Activated naive CD8-positive, alpha-beta T cell treated with anti-CD3 and anti-CD28 coated beads for 36 hours (primary cell): Measurements from ENCODE around the gene NOP9. TPM values are rescaled to one million over a fixed set of nuclear protein-coding genes. Genes with fewer than 3 reads are reported as not detected.
A peak's percentile ranks its signal among the peaks of the same experiment; 100 is the strongest.

Source experiments
- DNase-seq: peaks from one replicate; pipeline ENCODE4 v3.0.0; 2021
- H3K27ac Mint-ChIP-seq: one replicate; pipeline ENCODE4 v1.8.0; 2022; ENCODE audit warnings: mild to moderate bottlenecking, moderate library complexity, mixed read lengths
- H3K27me3 Mint-ChIP-seq: one replicate; pipeline ENCODE4 v1.8.0; 2022; ENCODE audit warnings: mild to moderate bottlenecking, mixed read lengths
- H3K36me3 Mint-ChIP-seq: one replicate; pipeline ENCODE4 v1.8.0; 2021; ENCODE audit warnings: mild to moderate bottlenecking, mixed read lengths
- H3K4me1 Mint-ChIP-seq: one replicate; pipeline ENCODE4 v1.8.0; 2021; ENCODE audit warnings: mixed read lengths
- H3K4me3 Mint-ChIP-seq: one replicate; pipeline ENCODE4 v1.8.0; 2022; ENCODE audit warnings: mild to moderate bottlenecking, moderate library complexity, mixed read lengths
- H3K9me3 Mint-ChIP-seq: one replicate; pipeline ENCODE4 v1.8.0; 2022; ENCODE audit warnings: mixed read lengths
- total RNA-seq, 2 experiments: library from RNA; stranded (reverse); gene quantifications; one replicate each; pipeline ENCODE4 v1.2.3, GENCODE V29; 2021

The NOP9 gene
- total RNA-seq, 2 experiments from 2014 or later = 40.9 to 45.0 TPM

- DNase-seq = peak; percentile 94
- Mint-ChIP-seq H3K36me3 (peaks cover 8% of the 10 kb centered on the region), H3K4me3 (peak within 1 kb of the TSS; percentile 87), H3K27ac (peak within 1 kb of the TSS; percentile 97), H3K27me3 (no peaks in the 10 kb centered on the region), H3K4me1 (peaks cover 40% of the 10 kb centered on the region), H3K9me3 (no peaks in the 10 kb centered on the region)
Measured at GRCh38 chr14:24271134-24271833, 28.4 kb upstream of the NOP9 start, which contains the start of gene RABGGTA. Gene RABGGTA, minus strand, starts transcription at chr14:24271597. Its CDS starts 482 bp downstream, at chr14:24271115.

- Mint-ChIP-seq H3K27ac (peak overlapping the region; percentile 97), H3K4me3 (peak overlapping the region; percentile 87), H3K4me1 (peaks cover 42% of the 10 kb centered on the region), H3K36me3 (peaks cover 8% of the 10 kb centered on the region), H3K9me3 (no peaks in the 10 kb centered on the region), H3K27me3 (no peaks in the 10 kb centered on the region)
- DNase-seq = no peak
Measured at GRCh38 chr14:24271834-24272263, 27.8 kb upstream of the NOP9 start.

DNA sequence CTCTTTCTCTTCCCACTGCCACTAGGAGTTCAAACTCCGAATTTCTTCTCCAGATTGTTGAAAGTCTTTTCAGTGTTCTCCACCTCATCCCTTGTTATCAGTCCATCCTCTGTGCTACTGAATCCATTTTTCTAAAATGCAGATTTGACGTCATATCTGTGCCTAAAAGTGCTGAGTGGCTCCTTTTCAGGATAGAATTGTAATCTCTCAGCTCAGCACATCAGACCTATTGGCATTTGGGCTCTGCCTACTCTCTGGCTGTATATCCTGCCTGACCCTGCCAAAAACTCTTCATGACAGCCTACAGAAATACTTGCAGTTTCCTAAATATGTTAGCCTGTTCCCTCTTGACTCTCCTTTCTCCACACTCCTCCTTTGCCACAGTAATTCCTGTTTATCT is 27.2 kb upstream of the NOP9 start:
- no peaks in the 10 kb centered on the region for H3K27me3 Mint-ChIP-seq
- H3K4me1 Mint-ChIP-seq = peaks cover 47% of the 10 kb centered on the region

DNA sequence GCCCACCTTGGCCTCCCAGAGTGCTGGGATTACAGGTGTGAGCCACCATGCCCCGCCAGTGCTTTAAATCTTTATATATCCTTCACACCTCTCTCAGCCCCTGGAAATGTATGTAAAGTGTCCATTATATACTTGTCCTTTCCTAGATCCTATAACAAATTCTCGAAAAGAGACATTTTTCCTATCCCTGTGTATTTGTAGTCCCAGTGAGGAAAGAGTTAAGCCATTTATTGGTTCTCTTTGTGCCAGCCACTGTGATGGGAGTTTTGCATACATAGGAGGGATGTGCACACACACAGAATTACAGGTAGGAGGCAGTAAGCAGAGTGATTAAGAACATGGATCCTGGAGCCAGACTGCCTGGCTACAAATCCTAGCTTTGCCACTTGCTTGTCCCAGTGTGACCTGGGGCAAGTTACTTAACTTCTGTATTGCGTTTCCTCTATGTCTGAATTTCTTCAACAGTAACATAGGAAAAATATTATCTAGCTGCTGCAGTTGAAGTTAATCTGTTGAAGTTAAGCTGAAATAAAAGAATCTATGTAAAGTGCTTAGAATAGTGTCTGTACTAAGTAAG is 26.1 kb upstream of the NOP9 start:
- H3K4me1 Mint-ChIP-seq = peaks cover 56% of the 10 kb centered on the region
- peak overlapping the region; percentile 29 for H3K4me3 Mint-ChIP-seq
- no peaks in the 10 kb centered on the region for H3K27me3 Mint-ChIP-seq

More for the DNA sequence above, 27.2 kb upstream of the NOP9 start:
- peaks cover 12% of the 10 kb centered on the region for H3K36me3 Mint-ChIP-seq
- H3K27ac Mint-ChIP-seq = peak overlapping the region; percentile 97
- no peaks in the 10 kb centered on the region for H3K9me3 Mint-ChIP-seq
- DNase-seq = no peak
- H3K4me3 Mint-ChIP-seq = peak overlapping the region; percentile 87

DNA sequence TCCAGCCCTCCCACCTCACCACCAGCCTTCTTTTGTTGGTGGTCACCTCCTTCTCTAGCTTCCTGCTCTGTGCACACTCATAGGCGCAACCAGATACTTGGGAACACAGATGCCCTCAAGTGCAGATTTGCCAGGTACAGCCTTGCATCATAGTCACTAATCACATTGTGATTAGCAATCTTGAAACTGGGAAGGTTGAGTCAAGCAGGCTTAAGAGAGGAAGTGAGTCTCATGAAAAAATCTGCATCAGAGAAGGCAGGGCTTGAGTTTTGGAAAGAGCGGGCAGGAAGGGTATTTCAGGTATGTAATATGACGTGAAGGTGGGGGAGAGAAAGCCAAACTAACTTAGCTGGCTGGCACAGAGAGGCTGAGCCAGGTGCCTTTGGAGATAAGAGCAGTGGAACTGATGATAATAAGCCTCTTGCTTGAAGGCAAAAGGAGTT is 25.5 kb upstream of the NOP9 start:
- Mint-ChIP-seq H3K4me3 (peak overlapping the region; percentile 29), H3K27me3 (no peaks in the 10 kb centered on the region), H3K4me1 (peaks cover 62% of the 10 kb centered on the region), H3K27ac (peak overlapping the region; percentile 97), H3K9me3 (peaks cover 7% of the 10 kb centered on the region), H3K36me3 (peaks cover 20% of the 10 kb centered on the region)
- peak; percentile 55 for DNase-seq

More for the DNA sequence above, 26.1 kb upstream of the NOP9 start:
- peaks cover 4% of the 10 kb centered on the region for H3K9me3 Mint-ChIP-seq
- H3K36me3 Mint-ChIP-seq = peaks cover 16% of the 10 kb centered on the region
- peak overlapping the region; percentile 97 for H3K27ac Mint-ChIP-seq
- DNase-seq = no peak

- H3K36me3 Mint-ChIP-seq = peaks cover 20% of the 10 kb centered on the region
- H3K27ac Mint-ChIP-seq = no peak overlapping the region
- peaks cover 7% of the 10 kb centered on the region for H3K9me3 Mint-ChIP-seq
- DNase-seq = no peak
- peaks cover 64% of the 10 kb centered on the region for H3K4me1 Mint-ChIP-seq
- no peak overlapping the region for H3K4me3 Mint-ChIP-seq
- no peaks in the 10 kb centered on the region for H3K27me3 Mint-ChIP-seq
Measured at GRCh38 chr14:24277071-24277470, 22.6 kb upstream of the NOP9 start.

DNA sequence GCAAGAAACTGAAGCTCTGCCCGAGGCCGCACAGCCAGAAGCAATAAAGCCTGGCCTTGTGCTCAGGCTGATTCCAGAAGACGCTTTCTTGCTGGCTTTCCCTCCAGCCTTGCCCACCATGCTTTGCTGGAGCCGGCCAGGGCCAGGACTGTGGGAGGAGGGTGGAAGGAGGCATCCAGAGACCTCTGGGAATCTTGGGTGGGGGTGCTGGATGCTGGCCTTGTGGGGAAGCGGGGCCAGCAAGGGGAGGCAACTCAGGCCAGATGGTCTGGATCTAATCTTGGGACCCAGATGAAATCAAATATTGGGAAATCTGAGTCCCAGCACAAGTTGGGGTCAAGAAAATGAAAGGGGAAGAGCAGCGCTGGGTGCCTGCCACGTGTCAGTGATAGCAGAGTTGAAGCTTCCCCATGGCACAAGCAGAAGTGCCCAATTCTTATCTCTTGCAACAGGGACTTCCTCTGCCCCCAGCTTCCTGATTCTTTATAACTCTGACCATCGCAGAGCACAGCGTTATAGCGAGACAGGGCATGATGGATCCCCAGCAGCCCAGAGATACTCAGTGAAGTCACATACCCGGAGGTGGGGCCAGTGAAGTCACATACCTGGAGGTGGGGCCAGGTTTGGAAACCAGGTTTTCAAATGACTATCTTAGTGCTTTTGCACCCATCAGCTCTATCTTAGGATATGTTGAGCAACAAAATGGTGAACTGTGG is 21.9 kb upstream of the NOP9 start:
- H3K4me1 Mint-ChIP-seq = peaks cover 57% of the 10 kb centered on the region
- H3K36me3 Mint-ChIP-seq = peaks cover 15% of the 10 kb centered on the region
- H3K27me3 Mint-ChIP-seq = no peaks in the 10 kb centered on the region
- H3K9me3 Mint-ChIP-seq = peaks cover 7% of the 10 kb centered on the region
- H3K4me3 Mint-ChIP-seq = no peak overlapping the region
- H3K27ac Mint-ChIP-seq = peak overlapping the region; percentile 66
- no peak for DNase-seq

GRCh38 chr14:24278424-24278823 is 21.2 kb upstream of the NOP9 start:
- no peak overlapping the region for H3K4me3 Mint-ChIP-seq
- H3K27me3 Mint-ChIP-seq = no peaks in the 10 kb centered on the region
- peaks cover 50% of the 10 kb centered on the region for H3K4me1 Mint-ChIP-seq
- peaks cover 7% of the 10 kb centered on the region for H3K9me3 Mint-ChIP-seq
- peaks cover 15% of the 10 kb centered on the region for H3K36me3 Mint-ChIP-seq
- H3K27ac Mint-ChIP-seq = peak overlapping the region; percentile 66
- DNase-seq = no peak

DNA sequence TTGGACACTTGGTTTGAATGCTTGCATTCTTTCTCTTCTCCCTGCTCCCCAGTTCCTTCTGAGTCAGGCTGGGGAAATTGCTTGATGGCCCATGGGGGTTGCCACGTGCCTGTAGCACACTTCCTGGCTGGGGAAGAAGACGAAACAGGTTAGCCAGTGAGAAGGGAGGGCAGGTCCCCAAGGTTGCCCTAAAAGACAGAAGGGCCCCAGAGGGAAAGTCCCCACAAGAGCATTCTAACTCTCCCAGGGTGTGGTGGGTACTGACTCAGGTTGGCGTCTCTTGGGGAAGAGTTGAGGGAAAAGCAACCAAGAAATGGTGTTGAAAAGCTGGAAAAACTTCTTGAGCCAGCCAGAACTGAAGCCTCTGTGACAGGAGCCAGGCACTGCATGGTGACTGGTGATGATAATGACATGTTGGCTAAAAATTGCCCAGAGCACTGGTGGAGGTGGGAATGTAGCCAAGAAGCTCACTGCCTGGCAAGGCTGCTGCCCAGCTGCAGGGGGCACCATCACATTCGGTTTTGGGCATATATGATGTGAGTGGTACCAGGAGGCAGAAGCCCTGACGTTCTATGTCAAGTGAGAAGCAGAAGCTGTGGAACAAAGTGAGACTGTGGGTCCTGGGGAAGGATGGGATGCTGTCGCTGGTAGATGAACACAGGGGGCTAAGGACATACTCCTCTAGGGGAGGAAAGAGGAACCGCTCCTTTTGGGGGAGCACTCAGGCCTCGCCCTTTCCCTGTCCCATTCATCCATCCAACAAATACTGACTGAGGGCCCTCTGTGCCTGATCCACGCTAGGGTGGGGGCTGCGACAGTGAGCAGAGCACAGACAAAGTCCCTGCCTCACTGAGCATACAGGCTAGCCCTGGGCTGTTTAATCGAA is 20.1 kb upstream of the NOP9 start:
- Mint-ChIP-seq H3K27ac (peak overlapping the region; percentile 66), H3K9me3 (peaks cover 7% of the 10 kb centered on the region), H3K27me3 (no peaks in the 10 kb centered on the region), H3K4me3 (no peak overlapping the region), H3K36me3 (peaks cover 12% of the 10 kb centered on the region), H3K4me1 (peaks cover 39% of the 10 kb centered on the region)
- peak; percentile 57 for DNase-seq

DNA sequence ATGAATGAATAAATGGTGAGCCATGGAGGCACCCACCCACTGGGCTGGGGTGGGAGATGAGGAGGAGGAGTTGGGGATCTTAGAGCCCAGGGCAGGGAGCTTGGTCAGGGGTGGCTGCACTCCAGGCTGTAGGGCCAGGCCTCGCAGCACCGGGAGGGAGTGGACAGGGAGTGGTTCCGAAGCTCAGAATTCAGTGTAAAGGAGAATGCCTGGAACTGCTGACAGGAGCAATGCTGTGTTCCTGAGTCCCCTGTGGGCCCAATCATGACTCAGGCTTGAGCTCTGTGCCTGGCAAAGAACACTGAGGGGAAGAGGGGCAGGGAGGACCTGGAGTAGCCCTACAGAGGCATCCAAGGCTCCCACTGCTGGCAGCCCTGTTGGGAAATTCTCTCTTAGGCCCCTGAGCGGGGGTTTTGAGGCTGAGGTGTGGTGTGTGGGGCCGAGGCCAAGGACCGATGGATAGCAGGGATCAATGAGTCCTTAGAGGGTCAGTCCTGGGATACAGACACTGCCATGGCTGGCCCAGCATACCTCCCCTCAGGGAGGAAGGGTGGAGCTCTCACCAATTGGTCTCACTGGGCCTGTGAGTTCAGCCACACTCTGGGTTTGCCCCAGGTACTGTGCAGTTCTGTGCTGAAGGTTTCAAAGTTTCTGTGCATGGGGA is 18.7 kb upstream of the NOP9 start:
- Mint-ChIP-seq H3K27ac (no peak overlapping the region), H3K4me1 (peaks cover 40% of the 10 kb centered on the region), H3K36me3 (peaks cover 12% of the 10 kb centered on the region)

GRCh38 chr14:24281636-24282035 is 18.0 kb upstream of the NOP9 start:
- Mint-ChIP-seq H3K4me1 (peaks cover 40% of the 10 kb centered on the region), H3K9me3 (peaks cover 7% of the 10 kb centered on the region)

More for the DNA sequence above, 18.7 kb upstream of the NOP9 start:
- DNase-seq = no peak
- Mint-ChIP-seq H3K9me3 (peaks cover 7% of the 10 kb centered on the region), H3K4me3 (no peak overlapping the region), H3K27me3 (no peaks in the 10 kb centered on the region)

GRCh38 chr14:24282736-24283135 is 16.9 kb upstream of the NOP9 start:
- no peak overlapping the region for H3K27ac Mint-ChIP-seq
- H3K9me3 Mint-ChIP-seq = peaks cover 7% of the 10 kb centered on the region
- DNase-seq = no peak
- no peaks in the 10 kb centered on the region for H3K27me3 Mint-ChIP-seq
- no peak overlapping the region for H3K4me3 Mint-ChIP-seq
- H3K4me1 Mint-ChIP-seq = peaks cover 37% of the 10 kb centered on the region
- peaks cover 11% of the 10 kb centered on the region for H3K36me3 Mint-ChIP-seq

More at GRCh38 chr14:24281636-24282035, 18.0 kb upstream of the NOP9 start:
- DNase-seq = no peak
- peaks cover 12% of the 10 kb centered on the region for H3K36me3 Mint-ChIP-seq
- H3K27me3 Mint-ChIP-seq = no peaks in the 10 kb centered on the region
- H3K27ac Mint-ChIP-seq = no peak overlapping the region
- H3K4me3 Mint-ChIP-seq = no peak overlapping the region

GRCh38 chr14:24283796-24284460 is 15.7 kb upstream of the NOP9 start:
- H3K4me3 Mint-ChIP-seq = no peak overlapping the region
- H3K9me3 Mint-ChIP-seq = no peaks in the 10 kb centered on the region
- H3K4me1 Mint-ChIP-seq = peaks cover 30% of the 10 kb centered on the region
- DNase-seq = no peak
- no peak overlapping the region for H3K27ac Mint-ChIP-seq
- no peaks in the 10 kb centered on the region for H3K27me3 Mint-ChIP-seq
- H3K36me3 Mint-ChIP-seq = peaks cover 8% of the 10 kb centered on the region
